ENCODE measurements around the gene VAX1. TPM values are rescaled to one million over a fixed set of nuclear protein-coding genes. Genes with fewer than 3 reads are reported as not detected.

VAX1 gene
- polyA plus RNA-seq, 2 of the 4 experiments (the other 2 are of a cell fraction): 0.68 to 0.70 TPM

- H3K4me3 ChIP-seq: peak overlapping the region; percentile 55
- ChIA-PET CTCF (interaction anchor here (0.5 to 19.7 kb wide), 30 partner anchors 11 to 542 kb away, joined by 3 to 1061 read pairs (median 5); partner anchors contain the start of genes ENO4 and VAX1), POLR2A (no interaction called here)
- ATAC-seq (no peak), DNase-seq (ENCODE audit: low read depth in 1 of 2, low spot score in 1 of 2) (no peak), FAIRE-seq (no peak)
- H3K4me1 ChIP-seq: peaks cover 5% of the 10 kb centered on the region; the same call in 2 of the 3 replicates
- TF ChIP-seq REST (IDR thresholded peaks at IDR 0.05) (no peak), CTCF (IDR thresholded peaks at IDR 0.05) (no peak), HMGXB4 (CRISPR knock-in tag; IDR thresholded peaks at IDR 0.05; ENCODE audit: borderline replicate concordance) (no peak), RCOR1 (IDR thresholded peaks at IDR 0.05; ENCODE audit: low read depth, low read length) (no peak), JUNB (IDR thresholded peaks at IDR 0.05) (no peak), ESRRA (IDR thresholded peaks at IDR 0.05; ENCODE audit: borderline replicate concordance, low read length) (no peak), PBX3 (IDR thresholded peaks at IDR 0.05) (no peak), FOSB (CRISPR knock-in tag; IDR thresholded peaks at IDR 0.05) (no peak), RAD21 (conservative IDR thresholded peaks at IDR 0.05 in 1 of 2, IDR thresholded peaks at IDR 0.05 in 1 of 2) (no peak), POLR2A (IDR thresholded peaks at IDR 0.05; ENCODE audit: low read length) (no peak), SMC3 (IDR thresholded peaks at IDR 0.05) (no peak), TP53 (CRISPR knock-in tag; IDR thresholded peaks at IDR 0.05) (no peak), NR3C1 (IDR thresholded peaks at IDR 0.05) (no peak)
- H3K27ac ChIP-seq: peak overlapping the region; percentile 71 to 86; a peak in 5 of 6 replicates
- no peaks in the 10 kb centered on the region for H3K9me3 ChIP-seq
- H3K4me2 ChIP-seq: peak overlapping the region; percentile 87
- 66% methylated on average over 12 of the region's 25 CpGs for WGBS (ENCODE audit: missing lambda C conversion rate)
Observed at GRCh38 chr10:117168729-117169128, 30.7 kb upstream of the VAX1 start.

- ATAC-seq (peak; percentile 89 to 95), DNase-seq (ENCODE audit: low read depth in 1 of 2, low spot score in 1 of 2) (peak; percentile 62 to 92), FAIRE-seq (no peak)
- POLR2A ChIA-PET: no interaction called here
- peak overlapping the region; percentile 55 for H3K4me3 ChIP-seq
- CTCF ChIA-PET: interaction anchor here (0.5 to 19.7 kb wide), 63 partner anchors 8 to 722 kb away, joined by 3 to 1061 read pairs (median 4); partner anchors contain the start of genes ENO4, HSPA12A and VAX1
- peaks cover 8% of the 10 kb centered on the region; the same call in 2 of the 3 replicates for H3K4me1 ChIP-seq
- H3K27ac ChIP-seq: peak overlapping the region; percentile 71 to 86; a peak in 5 of 6 replicates
- peak overlapping the region; percentile 87 for H3K4me2 ChIP-seq
- WGBS (ENCODE audit: missing lambda C conversion rate): 40% methylated on average over 49 of the region's 75 CpGs
- H3K9me3 ChIP-seq: no peaks in the 10 kb centered on the region
- TF ChIP-seq KDM5A (IDR thresholded peaks at IDR 0.05) (no peak), JUN (IDR thresholded peaks at IDR 0.05) (0 out of 5 replicates have a peak, but pooled peaks of 1 of the 2 experiments have one; percentile 37), RAD21 (conservative IDR thresholded peaks at IDR 0.05 in 1 of 2, IDR thresholded peaks at IDR 0.05 in 1 of 2) (peak; percentile 55 to 72), E2F6 (IDR thresholded peaks at IDR 0.05; ENCODE audit: borderline replicate concordance, low read depth) (peak; percentile 64), ATOH8 (CRISPR knock-in tag; IDR thresholded peaks at IDR 0.05; ENCODE audit: low read depth) (no peak), REST (IDR thresholded peaks at IDR 0.05) (no peak), ZNF302 (CRISPR knock-in tag; IDR thresholded peaks at IDR 0.05) (no peak), TP53 (CRISPR knock-in tag; IDR thresholded peaks at IDR 0.05) (no peak), SMC3 (IDR thresholded peaks at IDR 0.05) (peak; percentile 77), MAX (IDR thresholded peaks at IDR 0.05) (peak; percentile 68)
Observed at GRCh38 chr10:117167789-117168674, 30.0 kb upstream of the VAX1 start.
